CD4-positive, alpha-beta T cell treated with Interleukin-15 for 1 hour (primary cell): Measurements from ENCODE around the gene BUD23.
"Not testable (repeated sequence)": the region's sequence is repeated elsewhere in the genome, so short reads cannot be mapped to it uniquely, and the experiment has no call there.

Experiments used
- DNase-seq: peaks from one replicate; pipeline ENCODE4 v3.0.0-alpha.2; 2020

The BUD23 gene

GRCh38 chr7:73722182-73722581 lies 38.8 kb downstream of the BUD23 start:
- DNase-seq, result not testable (repeated sequence)

GRCh38 chr7:73722785-73723184 lies 39.4 kb downstream of the BUD23 start:
- DNase-seq, result no peak

DNA sequence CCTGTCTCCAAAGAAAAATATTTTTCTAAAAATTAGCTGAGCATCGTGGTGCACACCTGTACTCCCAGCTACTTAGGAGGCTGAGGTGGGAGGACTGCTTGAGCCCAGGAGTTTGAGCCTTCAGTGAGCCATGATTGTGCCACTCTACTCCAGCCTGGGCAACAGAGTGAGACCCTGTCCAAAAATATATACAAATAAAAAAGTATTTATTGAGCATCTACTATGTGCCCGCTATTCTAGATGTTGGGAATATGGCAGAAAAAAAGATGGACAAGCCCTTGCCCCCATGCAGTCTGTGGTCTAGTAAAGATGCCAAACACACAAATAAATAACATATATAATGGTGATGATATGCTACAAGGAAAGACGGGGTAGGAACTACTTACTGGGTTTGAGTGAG lies 40.4 kb downstream of the BUD23 start:
- no peak for DNase-seq

- DNase-seq, result no peak
Measured at GRCh38 chr7:73726083-73726466, 42.7 kb downstream of the BUD23 start.

- no peak for DNase-seq
Measured at GRCh38 chr7:73727952-73728351, 44.6 kb downstream of the BUD23 start.

GRCh38 chr7:73728551-73728950 lies 45.2 kb downstream of the BUD23 start:
- DNase-seq, result no peak

GRCh38 chr7:73730485-73730884 lies 47.1 kb downstream of the BUD23 start:
- DNase-seq, result no peak

DNA sequence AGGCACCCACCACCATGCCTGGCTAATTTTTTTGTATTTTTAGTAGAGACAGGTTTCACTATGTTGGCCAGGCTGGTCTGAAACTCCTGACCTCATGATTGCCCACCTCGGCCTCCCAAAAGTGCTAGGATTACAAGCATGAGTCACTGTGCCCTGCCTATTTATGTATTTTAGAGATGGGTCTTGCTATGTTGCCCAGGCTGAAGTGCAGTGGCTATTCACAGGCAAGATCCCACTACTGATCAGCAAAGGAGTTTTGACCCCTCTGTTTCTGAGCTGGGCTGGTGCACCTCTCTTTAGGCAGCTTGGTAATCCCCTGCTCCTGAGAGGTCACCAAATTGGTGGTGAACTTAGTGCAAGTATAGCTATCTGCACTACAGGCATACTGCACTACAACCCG lies 49.0 kb downstream of the BUD23 start:
- no peak for DNase-seq

DNA sequence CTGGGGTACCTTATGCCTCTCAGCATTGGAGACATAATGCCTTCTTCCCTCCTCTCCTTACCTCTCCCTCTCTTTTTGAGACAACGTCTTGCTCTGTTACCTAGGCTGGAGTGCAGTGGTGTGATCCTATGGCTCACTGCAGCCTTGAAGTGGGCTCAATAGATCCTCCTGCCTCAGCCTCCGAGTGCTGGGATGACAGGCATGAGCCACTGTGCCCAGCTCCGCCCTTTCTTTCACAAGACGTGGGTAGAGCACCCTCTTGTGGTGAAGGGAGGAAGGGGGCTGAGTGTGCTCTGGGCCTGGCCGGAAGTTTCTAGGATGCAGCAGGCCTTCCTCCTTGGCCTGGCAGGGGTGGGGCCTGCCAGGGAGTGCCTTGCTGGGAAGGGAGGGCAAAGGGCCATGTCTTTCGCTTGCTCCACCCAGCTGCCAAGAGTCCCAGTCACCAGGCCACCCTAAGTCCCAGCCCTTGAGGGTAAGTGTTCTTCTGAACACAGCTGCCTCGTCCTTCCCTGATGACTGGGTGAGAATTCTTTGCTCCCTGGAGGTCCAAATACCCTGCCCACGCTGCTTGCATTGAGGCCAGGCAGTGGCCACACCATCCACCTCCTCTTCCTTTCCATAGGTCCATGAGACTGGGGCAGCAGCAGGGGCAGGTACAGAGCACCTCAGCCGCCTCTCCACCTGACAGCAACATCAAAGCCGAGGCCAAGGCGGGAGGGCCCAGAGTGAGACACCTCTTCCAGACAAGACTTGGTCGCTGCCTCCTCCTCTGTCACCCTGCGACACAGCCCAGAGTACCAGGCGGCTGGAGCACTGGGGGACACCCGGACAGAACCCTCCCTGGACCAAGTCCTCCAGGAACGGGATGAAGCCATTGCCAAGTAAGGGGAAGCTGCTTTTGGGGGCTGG lies 51.5 kb downstream of the BUD23 start:
- peak; percentile 83 for DNase-seq

GRCh38 chr7:73735528-73735905 lies 52.1 kb downstream of the BUD23 start:
- DNase-seq, result no peak

- DNase-seq, result no peak
Measured at GRCh38 chr7:73736885-73737284, 53.5 kb downstream of the BUD23 start.

GRCh38 chr7:73737491-73738219 lies 54.3 kb downstream of the BUD23 start:
- DNase-seq, result no peak

- peak; percentile 58 for DNase-seq
Measured at GRCh38 chr7:73738220-73738611, 54.8 kb downstream of the BUD23 start.

DNA sequence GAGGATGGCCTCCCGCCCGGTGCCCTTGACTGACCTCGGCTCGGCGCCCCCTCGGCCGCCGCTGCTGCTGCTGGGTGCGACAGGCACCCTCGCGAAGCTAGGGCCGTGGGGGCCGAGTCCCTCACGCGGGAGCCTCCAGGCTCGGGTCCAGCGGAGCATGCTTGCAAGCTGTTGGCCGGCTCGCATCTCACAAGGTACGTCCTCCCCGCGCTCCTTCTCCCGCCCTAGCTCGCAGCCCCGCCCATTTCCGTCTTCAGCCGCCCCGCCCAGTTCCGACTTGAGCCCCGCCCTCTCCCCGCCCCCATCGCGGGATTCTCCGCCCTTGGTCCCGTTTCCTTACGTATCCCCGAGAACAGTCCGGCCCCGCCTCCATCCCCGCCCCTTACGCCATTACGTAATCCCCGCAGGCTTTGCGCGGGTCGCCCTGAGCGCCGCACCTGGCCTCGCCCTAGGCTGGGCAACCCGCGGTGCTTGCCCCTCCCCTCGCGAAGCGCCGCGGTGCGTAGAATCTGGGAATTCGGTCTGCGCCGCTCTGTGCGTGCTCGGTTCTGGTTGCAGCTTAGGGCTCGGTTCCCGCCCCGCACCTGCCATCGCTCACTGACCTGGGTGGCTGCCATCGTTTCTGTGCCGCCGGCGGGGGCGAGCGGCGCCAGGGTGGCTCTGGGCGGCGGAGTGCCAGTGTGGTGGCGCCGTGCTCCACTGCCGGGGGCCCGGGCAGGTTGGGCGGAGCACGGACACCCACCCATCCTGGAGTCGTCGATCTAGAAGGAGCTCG lies 55.4 kb downstream of the BUD23 start, which contains the start of gene ABHD11:
ABHD11 (minus strand) TSS at position 191 of the 775 bp plus-strand sequence; CDS start at position 159, 32 bp downstream.
- DNase-seq, result peak; percentile 96

DNA sequence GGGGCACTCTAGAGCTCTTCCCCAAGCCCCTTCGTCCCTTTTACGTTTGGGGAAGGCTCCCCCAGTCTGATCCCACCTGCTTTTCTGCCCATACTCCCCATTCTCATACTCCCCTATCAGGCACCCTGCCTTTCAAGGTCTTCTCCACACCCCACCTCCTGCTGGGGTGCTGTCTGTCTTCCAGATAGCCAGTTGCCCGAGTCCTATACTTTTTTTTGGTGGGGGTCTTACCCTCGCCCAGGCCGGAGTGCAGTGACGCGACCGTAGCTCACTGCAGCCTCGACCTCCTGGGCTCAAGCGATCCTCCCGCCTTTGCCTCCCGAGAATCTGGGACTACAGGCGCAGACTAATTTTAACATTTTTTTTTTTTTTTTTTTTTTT lies 56.0 kb downstream of the BUD23 start:
- no peak for DNase-seq

- DNase-seq, result no peak
Measured at GRCh38 chr7:73740212-73740611, 56.8 kb downstream of the BUD23 start.

GRCh38 chr7:73740771-73741170 lies 57.4 kb downstream of the BUD23 start:
- no peak for DNase-seq

DNA sequence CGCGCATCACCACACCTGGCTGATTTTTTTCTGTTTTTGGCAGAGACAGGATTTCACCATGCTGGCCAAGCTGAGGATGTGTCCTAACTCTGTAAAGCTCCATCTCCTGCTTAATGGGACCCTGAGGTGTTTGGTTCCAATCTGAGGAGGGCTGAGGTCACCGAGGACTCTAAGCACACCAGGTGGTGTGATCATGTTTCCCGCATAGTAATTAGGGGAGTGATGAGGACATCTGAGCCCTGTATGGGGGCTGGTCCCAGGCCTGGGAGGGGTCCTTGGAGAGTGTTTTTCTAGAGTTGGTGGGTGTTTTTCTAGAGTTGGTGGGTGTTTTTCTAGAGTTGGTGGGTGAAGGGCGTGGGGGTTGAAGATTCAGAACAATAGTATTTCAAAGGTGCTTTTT lies 58.2 kb downstream of the BUD23 start:
- DNase-seq, result no peak

- DNase-seq, result no peak
Measured at GRCh38 chr7:73742338-73742752, 58.9 kb downstream of the BUD23 start.

GRCh38 chr7:73742753-73743641 lies 59.6 kb downstream of the BUD23 start:
- peak; percentile 45 for DNase-seq

DNA sequence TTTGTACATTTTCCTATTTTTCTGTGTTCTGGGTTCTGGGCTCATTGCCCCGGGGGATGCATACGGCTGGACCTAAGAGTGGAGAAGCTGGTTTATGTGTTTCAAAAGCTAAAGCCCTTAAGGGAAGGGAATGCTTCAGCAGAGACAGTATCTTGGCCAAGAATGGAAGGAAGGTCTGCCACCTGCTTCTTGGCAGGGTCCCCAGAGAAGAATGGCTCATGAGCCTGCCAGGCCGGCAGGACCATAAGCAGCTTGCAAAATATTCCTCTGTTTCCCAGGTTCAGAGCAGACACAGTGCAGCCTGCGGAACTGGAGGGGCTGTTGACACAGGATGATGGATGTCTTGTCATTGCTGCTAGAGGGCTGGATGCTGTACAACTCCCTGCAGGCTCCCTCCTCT lies 63.0 kb downstream of the BUD23 start:
- no peak for DNase-seq
